ENCODE measurements around the gene ANKRD10. TPM values are rescaled to one million over a fixed set of nuclear protein-coding genes. Genes with fewer than 3 reads are reported as not detected.
"Not testable (repeated sequence)": the region's sequence is repeated elsewhere in the genome, so short reads cannot be mapped to it uniquely, and the experiment has no call there.

The ANKRD10 gene
- total RNA-seq, 4 donors from 2014 or later = 37.3 to 51.8 (median 46.9) TPM

GRCh38 chr13:110950819-110951570 lies 36.1 kb upstream of the ANKRD10 start:
- H3K4me3 ChIP-seq (ENCODE audit: low read depth, poor library complexity, severe bottlenecking) = no peak overlapping the region
- DNase-seq (ENCODE audit: low spot score in 2 of 2) = no peak
- TF ChIP-seq CTCF (IDR thresholded peaks at IDR 0.05) (no peak), POLR2A (IDR thresholded peaks at IDR 0.05) (no peak)
- 83 to 87% methylated on average over 7 to 8 of the region's 8 CpGs for WGBS, 2 donors
- intact Hi-C loops (cut with DNase I; ENCODE audit: low total_unique reads) = no loop called here

GRCh38 chr13:110950356-110950755 lies 35.5 kb upstream of the ANKRD10 start:
- no peak for TF ChIP-seq POLR2A (IDR thresholded peaks at IDR 0.05)
- TF ChIP-seq CTCF (IDR thresholded peaks at IDR 0.05) = no peak
- 89 to 97% methylated on average over 8 of the region's 8 CpGs for WGBS, 2 donors
- no peak for DNase-seq (ENCODE audit: low spot score in 2 of 2)
- intact Hi-C loops (cut with DNase I; ENCODE audit: low total_unique reads) = no loop called here
- no peak overlapping the region for H3K4me3 ChIP-seq (ENCODE audit: low read depth, poor library complexity, severe bottlenecking)

GRCh38 chr13:110949628-110950027 lies 34.8 kb upstream of the ANKRD10 start:
- intact Hi-C loops (cut with DNase I; ENCODE audit: low total_unique reads) = no loop called here

GRCh38 chr13:110949116-110949515 lies 34.2 kb upstream of the ANKRD10 start:
- no peak for DNase-seq (ENCODE audit: low spot score in 2 of 2)
- H3K4me3 ChIP-seq (ENCODE audit: low read depth, poor library complexity, severe bottlenecking) = no peak overlapping the region
- TF ChIP-seq POLR2A (IDR thresholded peaks at IDR 0.05) (no peak), CTCF (IDR thresholded peaks at IDR 0.05) (no peak)
- intact Hi-C loops (cut with DNase I; ENCODE audit: low total_unique reads) = no loop called here
- WGBS, 2 donors = 87 to 97% methylated on average over 8 of the region's 12 CpGs

More at GRCh38 chr13:110949628-110950027, 34.8 kb upstream of the ANKRD10 start:
- no peak for TF ChIP-seq POLR2A (IDR thresholded peaks at IDR 0.05)
- no peak for TF ChIP-seq CTCF (IDR thresholded peaks at IDR 0.05)
- H3K4me3 ChIP-seq (ENCODE audit: low read depth, poor library complexity, severe bottlenecking) = no peak overlapping the region
- 83 to 86% methylated on average over 4 of the region's 4 CpGs for WGBS, 2 donors
- DNase-seq (ENCODE audit: low spot score in 2 of 2) = no peak

- intact Hi-C loops (cut with DNase I; ENCODE audit: low total_unique reads) = not testable (repeated sequence)
- 20 to 57% methylated on average over 1 of the region's 10 CpGs for WGBS, 2 donors
- DNase-seq (ENCODE audit: low spot score in 2 of 2) = peak in 1 of 2 donors; percentile 57
Measured at GRCh38 chr13:110947338-110947737, 32.5 kb upstream of the ANKRD10 start.

GRCh38 chr13:110945928-110946570 lies 31.2 kb upstream of the ANKRD10 start:
- no peak overlapping the region for H3K4me3 ChIP-seq (ENCODE audit: low read depth, poor library complexity, severe bottlenecking)
- TF ChIP-seq CTCF (IDR thresholded peaks at IDR 0.05) (no peak), POLR2A (IDR thresholded peaks at IDR 0.05) (no peak)
- peak in 1 of 2 donors; percentile 79 for DNase-seq (ENCODE audit: low spot score in 2 of 2)
- WGBS, 2 donors = 91 to 92% methylated on average over 11 to 12 of the region's 12 CpGs
- intact Hi-C loops (cut with DNase I; ENCODE audit: low total_unique reads) = no loop called here

More at GRCh38 chr13:110947338-110947737, 32.5 kb upstream of the ANKRD10 start:
- H3K4me3 ChIP-seq (ENCODE audit: low read depth, poor library complexity, severe bottlenecking) = not testable (repeated sequence)
